GM18951 (cell line): ENCODE measurements around the gene LBX1.

Experiments
- POLR2A ChIP-seq: IDR thresholded peaks from 4 replicates; pipeline ENCODE4 v1.6.1; 2011; ENCODE audit warnings: mild to moderate bottlenecking; ENCODE audit not compliant: insufficient read length, insufficient read depth; ENCODE audit errors: extremely low read depth
- in situ Hi-C: fragments of 300-500 bp; cut with MboI; formaldehyde crosslinking; loops from one replicate; pipeline ENCODE4 v1.12.0; 2022; ENCODE audit warnings: low sequenced_read_pairs, mixed read lengths, inconsistent platforms; ENCODE audit not compliant: unreplicated experiment

LBX1 gene

DNA sequence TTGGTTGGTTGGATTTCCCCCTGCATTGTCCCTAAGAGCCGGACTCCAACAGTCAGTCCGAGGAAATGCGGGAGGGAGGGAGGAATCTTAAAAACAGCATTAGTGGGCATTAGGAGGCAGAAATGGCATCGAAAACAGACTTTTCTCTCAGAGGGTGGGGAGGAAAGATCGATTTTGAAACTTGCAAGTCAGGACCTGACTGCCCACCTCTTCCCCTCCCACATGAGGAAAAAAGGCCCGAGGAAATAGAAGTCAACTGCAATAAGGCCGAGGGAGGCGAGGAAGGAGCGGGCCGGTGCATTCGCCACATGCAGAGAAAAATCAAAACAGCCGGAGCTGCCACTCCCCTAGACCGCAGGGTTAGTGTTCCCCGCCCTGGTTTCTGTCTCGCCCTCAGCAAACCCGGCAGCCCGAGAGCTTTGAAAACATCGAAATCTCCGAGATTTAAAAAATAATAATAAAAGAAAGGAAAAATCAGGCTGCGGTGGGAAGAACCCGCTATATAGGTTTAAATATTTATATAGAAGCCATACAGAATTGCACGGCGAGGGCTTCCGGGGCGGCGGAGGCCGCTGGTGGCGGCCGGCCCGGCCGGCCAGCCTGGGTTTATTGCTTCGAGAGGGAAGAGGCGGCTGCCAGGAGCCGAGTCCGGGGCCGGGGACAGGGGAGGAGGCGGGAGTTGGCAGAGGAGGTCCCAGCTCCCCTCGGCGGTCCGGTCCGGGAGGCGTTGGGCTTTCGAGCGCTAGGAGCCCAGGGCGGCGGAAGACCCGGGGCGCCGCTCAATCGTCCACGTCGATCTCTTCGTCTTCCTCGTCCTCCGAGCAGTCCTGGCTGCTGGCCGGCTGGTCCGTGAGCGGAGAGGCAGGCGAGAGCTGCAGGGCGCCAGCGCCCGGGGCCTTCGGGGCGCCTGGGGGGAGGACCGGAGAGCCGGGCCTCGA, 2.5 kb downstream of the LBX1 start:
- in situ Hi-C loops = no loop called here
- TF ChIP-seq POLR2A = no peak

GRCh38 chr10:101225846-101226421, 3.3 kb downstream of the LBX1 start:
- TF ChIP-seq POLR2A = no peak
- in situ Hi-C loops = no loop called here

DNA sequence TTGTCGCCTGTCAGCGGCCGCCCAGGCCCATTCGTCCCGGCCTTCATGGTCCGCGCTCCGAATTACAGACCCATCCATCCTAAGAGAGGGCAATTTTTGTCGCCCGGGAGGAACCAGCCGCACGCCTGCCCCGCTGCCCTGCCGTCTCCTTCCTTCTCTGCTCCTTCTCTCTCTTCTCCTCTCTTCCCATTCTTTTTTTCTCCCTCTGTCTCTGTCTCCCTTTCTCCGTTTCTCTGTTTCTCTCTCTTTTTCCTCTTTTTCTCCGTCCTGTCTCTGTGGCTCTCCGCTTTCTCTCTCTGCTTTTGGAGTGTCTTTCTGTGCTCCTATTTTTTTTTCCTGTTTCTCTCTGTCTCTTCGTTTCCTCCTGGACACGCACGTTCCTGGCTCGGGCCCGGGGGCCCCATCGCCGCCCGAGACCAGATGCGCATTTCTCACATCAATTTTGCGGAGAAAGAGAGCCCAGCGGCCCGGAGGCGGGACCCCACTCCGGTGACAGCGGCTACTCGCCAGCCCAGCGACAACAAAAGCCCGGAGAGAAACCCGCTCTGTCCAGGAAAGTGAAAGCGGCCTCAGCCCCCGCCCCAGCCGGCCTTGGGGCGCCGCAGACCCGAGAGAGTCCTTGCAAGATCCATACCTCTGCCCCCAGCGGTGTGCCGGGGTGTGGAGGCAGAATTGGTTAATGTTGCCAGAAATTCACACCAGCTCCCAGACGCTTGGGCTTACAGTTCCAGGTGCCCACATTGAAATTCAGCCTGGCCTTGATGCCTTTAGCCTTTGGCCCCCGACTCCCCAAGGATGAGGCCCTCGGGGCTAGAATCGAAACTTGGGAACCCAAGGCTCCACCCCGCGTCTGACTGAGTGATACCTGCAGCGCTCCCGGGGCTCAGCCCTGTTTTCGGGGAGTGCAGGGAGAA, 4.1 kb downstream of the LBX1 start:
- TF ChIP-seq POLR2A = no peak
- in situ Hi-C loops = loop anchor here (25.0 kb wide), 1 partner anchor 537 kb away; no protein-coding TSS in a partner anchor

DNA sequence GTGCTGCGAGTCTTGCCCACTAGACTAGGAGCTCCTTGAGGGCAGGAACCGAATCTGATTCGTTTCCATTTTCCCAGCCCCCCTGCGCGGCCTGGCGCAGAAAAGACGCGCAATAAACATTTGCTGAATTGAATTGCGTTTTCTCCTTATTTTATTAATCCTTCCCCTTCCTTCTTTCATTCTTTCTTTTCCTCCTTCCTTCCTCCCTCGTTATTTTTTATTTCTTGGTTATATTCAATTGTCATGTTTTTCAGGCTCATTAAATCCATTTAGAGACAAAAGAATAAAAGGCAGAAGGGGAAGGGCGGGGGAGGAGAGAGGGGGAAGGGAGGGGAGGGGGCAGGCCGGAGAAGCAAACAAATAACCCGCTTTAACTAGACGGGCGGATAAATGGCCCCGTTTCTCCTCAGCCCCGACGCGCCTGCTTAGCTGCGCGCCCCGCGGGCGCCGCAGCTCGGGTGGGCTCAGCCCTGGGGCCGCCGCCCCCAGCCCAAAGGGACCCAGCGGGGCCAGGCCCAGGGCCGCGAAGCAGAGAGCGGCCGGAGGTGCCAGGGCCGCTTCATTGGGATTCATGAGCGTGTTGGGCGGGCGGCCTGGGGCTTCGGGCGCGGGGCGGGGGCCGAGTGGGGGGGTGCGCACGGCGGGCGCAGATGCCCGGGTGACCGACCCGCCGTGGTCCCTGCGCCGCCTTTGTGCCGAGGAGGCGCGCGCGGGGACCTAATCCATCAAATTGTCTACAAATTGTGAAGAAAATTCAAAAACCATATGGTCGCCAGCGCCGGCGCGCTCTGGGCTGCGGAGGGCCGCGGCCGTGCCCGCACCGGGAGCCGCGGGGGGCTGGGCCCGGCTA, 5.0 kb downstream of the LBX1 start:
- TF ChIP-seq POLR2A = no peak
- in situ Hi-C loops = loop anchor here (25.0 kb wide), 1 partner anchor 538 kb away; no protein-coding TSS in a partner anchor

GRCh38 chr10:101223274-101224059, 5.8 kb downstream of the LBX1 start:
- TF ChIP-seq POLR2A = no peak
- in situ Hi-C loops = loop anchor here (25.0 kb wide), 1 partner anchor 539 kb away; no protein-coding TSS in a partner anchor

- in situ Hi-C loops = loop anchor here (25.0 kb wide), 1 partner anchor 540 kb away; no protein-coding TSS in a partner anchor
- no peak for TF ChIP-seq POLR2A
Observed at GRCh38 chr10:101222683-101223273, 6.5 kb downstream of the LBX1 start.

DNA sequence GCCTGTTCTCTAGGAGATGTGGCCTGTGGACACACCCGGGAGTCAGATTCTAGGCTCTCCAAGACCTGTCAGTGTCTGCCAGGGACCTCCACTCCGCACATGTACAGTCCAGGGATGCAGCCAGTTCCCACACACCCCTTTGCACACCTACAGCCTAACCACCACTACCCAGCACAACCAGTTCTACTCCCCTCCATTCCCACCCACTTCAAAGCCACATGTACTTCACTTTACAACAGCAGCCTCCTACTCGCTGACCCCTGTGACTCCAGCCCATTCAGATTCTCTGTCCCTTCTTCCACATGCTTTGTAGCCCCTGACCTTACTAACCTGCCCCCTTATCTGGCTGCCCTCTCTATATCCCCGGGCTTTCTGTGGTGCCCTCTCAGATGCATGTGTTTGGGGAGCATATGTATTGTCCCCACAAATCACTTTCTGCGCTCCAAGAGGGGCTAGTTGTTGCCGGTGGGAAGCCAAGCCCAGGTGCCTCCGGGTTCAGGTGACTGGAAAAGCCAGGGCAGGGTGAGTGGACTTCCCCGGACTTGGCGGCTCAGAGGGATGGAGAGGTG, 7.2 kb downstream of the LBX1 start:
- TF ChIP-seq POLR2A = no peak
- in situ Hi-C loops = loop anchor here (25.0 kb wide), 1 partner anchor 540 kb away; no protein-coding TSS in a partner anchor

- in situ Hi-C loops = loop anchor here (25.0 kb wide), 1 partner anchor 541 kb away; no protein-coding TSS in a partner anchor
- TF ChIP-seq POLR2A = no peak
Observed at GRCh38 chr10:101221549-101221948, 7.7 kb downstream of the LBX1 start.

- in situ Hi-C loops = loop anchor here (5.0 to 25.0 kb wide), 2 partner anchors 347 to 542 kb away; no protein-coding TSS in a partner anchor
- no peak for TF ChIP-seq POLR2A
Observed at GRCh38 chr10:101219946-101220451, 9.3 kb downstream of the LBX1 start.
